HG03521 (cell line): ENCODE measurements around the gene TAP2.
"Not testable (repeated sequence)": the region's sequence is repeated elsewhere in the genome, so short reads cannot be mapped to it uniquely, and the experiment has no call there.

ENCODE experiments used
- ATAC-seq: cut with Tn5 transposase; IDR thresholded peaks from one replicate; pipeline ENCODE4 v1.9.1; 2021; ENCODE audit warnings: mild to moderate bottlenecking, moderate library complexity; ENCODE audit not compliant: unreplicated experiment

The TAP2 gene

DNA sequence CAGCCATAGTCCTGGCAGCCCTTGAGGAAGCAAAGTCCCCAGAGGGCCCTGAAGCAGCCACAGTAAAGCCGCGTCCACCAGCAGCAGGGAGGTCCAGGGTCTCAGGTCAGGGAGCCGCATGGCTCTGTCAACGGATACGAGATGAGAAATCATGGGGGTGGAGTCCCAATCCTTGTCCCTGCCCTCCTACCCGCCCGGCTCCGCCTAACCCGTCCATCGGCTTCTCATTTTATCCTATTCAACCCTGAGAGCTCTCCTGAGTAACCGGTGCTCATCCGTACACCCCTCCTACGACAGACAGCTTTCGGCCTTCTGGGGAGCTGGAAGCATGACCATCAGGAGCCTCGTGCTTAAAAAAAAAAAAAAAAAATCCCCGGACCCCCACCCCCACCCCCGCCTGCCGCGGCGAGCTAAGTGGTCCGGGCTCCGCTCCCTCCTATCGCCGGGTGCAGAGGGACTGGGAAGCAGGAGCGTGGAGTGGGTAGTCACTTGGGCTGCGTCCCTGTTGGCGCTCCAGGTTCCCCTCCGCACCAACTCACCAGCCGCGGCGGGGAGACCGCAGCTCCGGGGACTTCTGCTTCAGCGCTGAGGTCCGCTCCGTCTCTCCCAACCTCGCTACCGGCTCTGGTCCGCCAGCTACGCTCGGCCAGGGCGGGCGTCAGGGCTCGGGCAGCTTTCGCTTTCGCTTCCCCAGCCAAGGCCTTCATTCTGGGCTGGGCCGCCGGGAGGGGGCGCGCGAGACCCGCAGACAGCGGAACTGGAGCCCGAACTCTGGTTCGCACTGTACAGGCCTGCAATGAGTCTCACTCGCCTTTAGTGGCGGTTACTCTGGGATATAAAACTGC is at the start of gene TAP2:
TSS of gene TAP2 (minus strand) at position 626 of the 845 bp plus-strand sequence. CDS start at position 120, 506 bp downstream.
- ATAC-seq, result peak; percentile 83

GRCh38 chr6:32887616-32888015 is 49.1 kb upstream of the TAP2 start:
- no peak for ATAC-seq

GRCh38 chr6:32886681-32887383 is 48.3 kb upstream of the TAP2 start:
- no peak for ATAC-seq

- no peak for ATAC-seq
These were observed 47.3 kb upstream of the TAP2 start for GRCh38 chr6:32885698-32886286.

DNA sequence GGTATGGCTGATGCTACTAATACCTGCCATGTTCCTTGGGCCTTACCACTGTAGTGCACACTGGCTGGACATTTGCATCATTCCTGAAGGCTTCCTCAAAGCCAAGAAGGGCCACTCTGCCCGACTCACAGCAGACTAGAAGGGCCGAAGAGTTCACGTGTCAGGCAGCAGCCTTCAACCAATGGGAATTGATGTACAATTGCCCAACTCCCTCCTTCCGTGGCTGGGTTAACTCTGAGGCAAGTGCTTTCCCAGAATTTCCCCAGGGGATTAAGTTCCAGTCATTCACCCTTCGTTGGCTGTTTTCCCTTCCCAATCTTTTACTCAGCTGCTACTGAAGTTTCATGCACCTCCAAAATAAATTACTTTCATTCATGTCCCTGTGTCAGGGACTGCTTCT is 45.2 kb upstream of the TAP2 start:
- no peak for ATAC-seq

DNA sequence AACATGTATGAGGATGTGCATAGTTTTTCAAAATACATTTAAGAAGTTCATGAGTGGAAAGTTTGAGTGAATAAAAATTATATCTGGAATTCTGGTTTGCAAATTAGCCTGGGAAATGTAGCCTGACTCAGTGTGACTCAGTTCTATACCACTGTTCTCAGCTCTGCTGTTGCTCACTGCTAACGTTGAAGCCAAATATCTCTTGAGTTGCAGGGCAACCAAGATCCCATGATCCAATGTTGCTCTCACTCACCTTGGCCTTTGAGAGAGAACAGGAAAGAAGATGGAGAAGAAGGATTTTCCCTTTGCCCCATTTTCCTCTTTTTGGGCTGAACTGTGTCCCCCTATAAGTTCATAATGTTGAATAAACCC is 44.3 kb upstream of the TAP2 start:
- no peak for ATAC-seq

- ATAC-seq, result not testable (repeated sequence)
These were observed 42.4 kb upstream of the TAP2 start for GRCh38 chr6:32880962-32881361.

DNA sequence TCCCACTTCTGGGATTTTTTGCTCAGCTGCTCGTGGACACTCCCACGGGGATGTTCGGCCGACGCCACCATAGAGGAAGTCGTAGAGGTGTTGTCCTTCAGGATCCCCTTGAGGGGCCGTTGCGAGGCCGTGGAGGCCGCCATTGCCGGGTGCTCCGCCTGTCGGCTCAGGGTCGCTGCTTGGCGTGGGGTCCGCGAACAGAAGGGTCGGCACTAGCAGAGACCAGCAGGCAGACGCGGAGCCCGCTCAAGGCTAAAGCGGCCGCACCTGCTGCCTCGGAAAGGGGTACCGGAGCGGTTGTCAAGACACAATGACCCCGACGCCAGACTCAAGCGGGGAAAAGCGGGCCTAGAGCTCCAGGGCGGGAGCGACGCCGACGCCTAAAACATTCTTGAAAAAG is 41.2 kb upstream of the TAP2 start:
- ATAC-seq, result no peak

GRCh38 chr6:32876603-32877002 is 38.1 kb upstream of the TAP2 start:
- ATAC-seq, result no peak

GRCh38 chr6:32873947-32874346 is 35.4 kb upstream of the TAP2 start:
- ATAC-seq, result not testable (repeated sequence)

GRCh38 chr6:32868257-32868788 is 29.8 kb upstream of the TAP2 start:
- ATAC-seq, result no peak

DNA sequence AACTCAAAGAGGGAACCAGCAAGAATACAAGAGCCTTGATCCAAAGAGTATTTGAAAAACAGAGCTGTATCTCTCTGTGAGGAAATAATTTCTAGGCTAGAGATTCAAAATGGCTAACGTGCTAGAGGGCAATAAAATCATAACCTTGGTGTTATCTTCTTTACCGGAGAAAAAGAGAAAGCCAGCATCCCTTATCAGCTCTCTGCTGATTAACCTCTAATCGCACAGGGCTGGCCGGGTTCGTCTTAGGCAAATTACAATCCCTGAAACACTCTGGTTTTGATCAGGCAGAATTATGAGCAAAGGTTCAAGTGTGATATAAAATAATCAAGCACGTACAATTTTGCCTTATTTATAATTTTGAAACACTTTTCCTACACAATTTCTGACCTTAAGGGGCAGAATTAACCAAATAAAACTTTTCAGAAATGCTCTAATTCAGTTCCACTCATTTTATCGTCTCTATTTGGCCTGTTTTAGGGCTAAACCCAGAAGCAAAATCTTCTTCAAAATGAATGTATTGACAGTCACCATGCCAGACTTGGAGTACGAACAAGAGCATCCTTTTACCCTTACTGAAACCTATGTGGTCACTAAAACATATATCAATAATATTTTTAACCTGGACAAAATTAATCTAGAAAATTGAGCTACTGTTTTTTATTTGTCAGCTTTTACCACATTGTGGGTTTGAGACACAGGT is 29.2 kb upstream of the TAP2 start:
- no peak for ATAC-seq

GRCh38 chr6:32867022-32867477 is 28.5 kb upstream of the TAP2 start:
- no peak for ATAC-seq

GRCh38 chr6:32865724-32866443 is 27.3 kb upstream of the TAP2 start:
- ATAC-seq, result no peak

DNA sequence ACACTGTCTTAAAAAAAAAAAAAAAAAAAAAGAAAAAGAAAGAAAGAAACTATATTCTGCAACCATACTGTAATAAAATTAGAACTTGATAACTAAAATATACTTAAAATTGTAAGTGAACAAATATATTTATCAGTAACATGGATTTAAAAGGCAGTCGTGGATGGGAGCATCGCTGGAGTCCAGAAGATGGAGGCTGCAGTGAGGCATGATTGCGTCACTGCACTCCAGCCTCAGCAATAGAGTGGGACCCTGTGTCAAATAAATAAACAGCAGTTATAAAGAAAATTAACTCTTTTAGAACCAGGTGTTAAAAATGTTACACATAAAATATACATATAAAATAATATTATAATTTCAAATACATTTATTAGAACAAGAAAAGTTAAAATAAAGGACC is 24.2 kb upstream of the TAP2 start:
- ATAC-seq, result no peak

DNA sequence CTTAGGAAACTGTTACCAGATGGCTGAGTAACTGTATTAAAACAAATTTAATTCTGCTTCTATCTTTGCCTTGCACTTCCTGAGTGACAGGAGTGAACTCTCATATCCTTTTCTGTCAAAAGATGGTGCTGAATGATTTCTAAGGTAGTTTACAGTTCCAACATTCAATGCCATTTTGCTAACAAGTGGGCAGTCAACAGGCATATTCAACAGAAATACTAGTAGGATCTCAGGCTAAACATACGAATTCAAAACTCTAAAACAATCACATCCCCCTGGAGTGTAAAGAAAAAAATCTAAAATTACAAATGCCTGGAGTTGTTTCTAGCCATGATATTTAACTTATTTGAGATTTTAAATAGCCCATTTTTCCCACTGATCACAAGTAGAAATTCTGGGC is 22.1 kb upstream of the TAP2 start:
- no peak for ATAC-seq

DNA sequence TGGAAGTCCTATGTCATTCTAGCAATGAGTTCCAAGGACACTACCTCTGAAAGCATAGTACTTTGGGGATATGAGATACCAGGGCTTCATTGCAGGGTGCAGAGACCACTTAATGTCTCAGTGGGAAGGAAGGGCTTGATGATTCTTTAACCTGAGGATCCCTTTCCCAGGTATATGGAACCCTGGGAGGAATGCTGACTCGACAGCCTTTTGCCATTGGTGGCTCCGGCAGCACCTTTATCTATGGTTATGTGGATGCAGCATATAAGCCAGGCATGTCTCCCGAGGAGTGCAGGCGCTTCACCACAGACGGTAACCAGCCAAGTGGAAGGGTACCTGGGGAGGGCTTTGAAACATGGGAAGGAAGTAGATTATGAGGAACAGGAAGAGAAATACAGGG is 19.7 kb upstream of the TAP2 start:
- no peak for ATAC-seq

DNA sequence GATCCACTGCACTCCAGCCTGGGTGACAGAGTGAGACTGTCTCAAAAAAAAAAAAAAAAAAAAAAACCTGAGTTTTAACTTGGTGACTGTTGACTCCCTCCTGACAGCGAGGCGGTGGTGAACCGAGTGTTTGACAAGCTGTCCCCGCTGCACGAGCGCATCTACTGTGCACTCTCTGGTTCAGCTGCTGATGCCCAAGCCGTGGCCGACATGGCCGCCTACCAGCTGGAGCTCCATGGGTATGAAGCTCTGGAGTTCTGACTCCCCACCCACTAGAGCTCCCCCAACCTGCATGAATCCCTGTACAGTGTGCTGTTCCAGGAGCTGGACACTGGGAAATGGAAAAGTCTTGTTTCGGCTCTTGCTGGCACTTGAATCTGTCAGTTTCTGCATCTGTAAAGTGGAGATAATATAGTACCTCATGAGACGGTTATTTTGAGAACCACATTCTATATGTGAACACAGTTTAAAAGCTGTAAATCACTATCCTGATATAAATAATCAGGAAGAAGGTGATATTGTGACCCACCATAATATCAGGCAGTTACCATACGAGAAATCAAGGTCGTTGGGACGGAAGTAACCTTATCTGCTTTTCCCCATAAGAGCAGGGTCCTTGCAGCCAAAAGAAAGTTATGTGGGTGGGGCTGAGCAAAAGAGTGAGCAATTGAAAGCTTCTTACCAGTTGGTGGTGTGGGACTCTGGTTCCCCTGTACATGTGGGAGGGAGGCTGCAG is 18.8 kb upstream of the TAP2 start:
- ATAC-seq, result no peak

DNA sequence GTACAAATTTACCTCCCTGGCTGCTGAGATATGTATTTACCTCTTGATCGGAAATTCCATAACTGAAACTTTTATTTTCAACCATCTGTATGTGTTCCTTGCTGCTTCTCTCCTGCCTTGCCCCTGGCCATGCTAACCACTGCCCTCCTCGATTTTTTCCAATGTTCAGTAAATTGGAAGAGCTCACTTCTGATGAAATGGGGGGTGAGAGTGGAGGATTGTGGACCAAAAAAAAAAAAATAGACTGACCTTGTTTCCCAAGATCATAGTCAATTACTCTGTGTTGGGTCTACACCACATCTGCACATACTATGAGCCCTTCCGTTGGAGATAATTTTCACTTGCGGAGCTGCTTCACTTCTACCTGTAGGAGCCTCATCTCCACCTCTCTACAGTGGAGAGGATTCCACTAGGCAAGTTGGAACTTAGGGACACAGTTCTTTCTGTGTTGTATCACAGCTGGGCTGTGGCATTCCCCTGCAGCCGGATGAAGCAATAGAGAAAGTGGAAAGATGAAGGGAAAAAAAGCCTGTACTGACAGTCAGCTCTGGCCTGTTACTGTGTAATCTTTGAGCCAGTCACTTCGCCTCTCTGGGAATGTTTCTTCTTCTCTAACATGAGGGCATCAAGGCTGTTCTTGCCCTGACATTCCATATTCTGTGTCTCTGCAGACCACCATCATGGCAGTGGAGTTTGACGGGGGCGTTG is 17.1 kb upstream of the TAP2 start:
- no peak for ATAC-seq
